NT2/D1 (cell line): Measurements from ENCODE around the gene KCNN2.

Source experiments
- SUZ12 ChIP-seq: IDR thresholded peaks from 2 replicates; pipeline ENCODE4 v1.6.1; 2011; ENCODE audit not compliant: insufficient read length, insufficient read depth; ENCODE audit errors: extremely low read depth
- YY1 ChIP-seq: IDR thresholded peaks from 2 replicates; pipeline ENCODE4 v1.6.1; 2011; ENCODE audit not compliant: insufficient read length, insufficient read depth
- ZNF274 ChIP-seq: IDR thresholded peaks from 2 replicates; pipeline ENCODE4 v1.6.1; 2011; ENCODE audit warnings: mild to moderate bottlenecking, low read depth, low read length

DNA sequence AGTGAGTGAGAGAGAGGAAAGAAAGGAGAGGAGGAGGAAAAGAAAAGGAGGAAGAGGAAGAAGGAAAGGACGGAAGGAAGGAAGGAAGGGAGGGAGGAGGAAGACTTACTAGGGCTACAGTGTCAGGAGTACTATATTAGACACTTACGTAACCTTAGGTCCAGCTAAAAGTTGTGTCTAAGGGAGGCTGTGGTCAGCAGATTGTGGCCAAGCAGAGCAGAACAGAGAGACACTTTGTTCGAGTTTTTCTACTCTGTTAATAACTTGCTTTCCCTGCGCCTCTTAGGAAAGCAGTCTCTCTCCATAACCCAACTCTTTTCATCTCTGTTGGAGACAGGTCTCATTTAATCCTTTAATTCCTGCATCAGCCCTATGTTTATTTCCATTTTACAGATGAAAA, 138.9 kb downstream of the KCNN2 start:
- no peak for TF ChIP-seq SUZ12
- TF ChIP-seq ZNF274 = no peak
- no peak for TF ChIP-seq YY1
